Activated CD8-positive, alpha-beta memory T cell treated with anti-CD3 and anti-CD28 coated beads, Interleukin-2, amount 10 ng/mL, durations not matched to agents 7 days and 5 days (primary cell): Measurements from ENCODE around the gene ZC3HAV1L. TPM values are rescaled to one million over a fixed set of nuclear protein-coding genes. Genes with fewer than 3 reads are reported as not detected.
"Not testable (repeated sequence)": the region's sequence is repeated elsewhere in the genome, so short reads cannot be mapped to it uniquely, and the experiment has no call there.

Source experiments
- ATAC-seq: fragments of 150-1000 bp; cut with Tn5 transposase; one replicate; pipeline ENCODE4 v1.10.0; 2021; ENCODE audit warnings: moderate library complexity
- CTCF ChIA-PET: fragments of 350-600 bp; sonication (Branson Sonifier 250); formaldehyde crosslinking; loops from one replicate; lab custom pipeline; 2021; ENCODE audit warnings: antibody characterized with exemption; lab: Charles Lee
- DNase-seq: peaks from one replicate; pipeline ENCODE4 v3.0.0-alpha.2; 2020
- H3K27ac Mint-ChIP-seq: one replicate; pipeline ENCODE4 v1.8.0; 2021; ENCODE audit warnings: mild to moderate bottlenecking, mixed read lengths
- H3K27me3 Mint-ChIP-seq: one replicate; pipeline ENCODE4 v1.8.0; 2021; ENCODE audit warnings: mixed read lengths
- H3K36me3 Mint-ChIP-seq: one replicate; pipeline ENCODE4 v1.8.0; 2021; ENCODE audit warnings: mild to moderate bottlenecking, mixed read lengths
- H3K4me1 Mint-ChIP-seq: one replicate; pipeline ENCODE4 v1.8.0; 2021; ENCODE audit warnings: mixed read lengths
- H3K4me3 Mint-ChIP-seq: one replicate; pipeline ENCODE4 v1.8.0; 2021; ENCODE audit warnings: mild to moderate bottlenecking, moderate library complexity, mixed read lengths
- H3K9me3 Mint-ChIP-seq: one replicate; pipeline ENCODE4 v1.8.0; 2022; ENCODE audit warnings: low read depth, mixed read lengths
- total RNA-seq, 2 experiments: library from RNA; stranded (reverse); gene quantifications; one replicate each; pipeline ENCODE4 v1.2.3, GENCODE V29; 2021

ZC3HAV1L gene
- total RNA-seq, 2 experiments from 2014 or later = 15.7 to 17.9 TPM

DNA sequence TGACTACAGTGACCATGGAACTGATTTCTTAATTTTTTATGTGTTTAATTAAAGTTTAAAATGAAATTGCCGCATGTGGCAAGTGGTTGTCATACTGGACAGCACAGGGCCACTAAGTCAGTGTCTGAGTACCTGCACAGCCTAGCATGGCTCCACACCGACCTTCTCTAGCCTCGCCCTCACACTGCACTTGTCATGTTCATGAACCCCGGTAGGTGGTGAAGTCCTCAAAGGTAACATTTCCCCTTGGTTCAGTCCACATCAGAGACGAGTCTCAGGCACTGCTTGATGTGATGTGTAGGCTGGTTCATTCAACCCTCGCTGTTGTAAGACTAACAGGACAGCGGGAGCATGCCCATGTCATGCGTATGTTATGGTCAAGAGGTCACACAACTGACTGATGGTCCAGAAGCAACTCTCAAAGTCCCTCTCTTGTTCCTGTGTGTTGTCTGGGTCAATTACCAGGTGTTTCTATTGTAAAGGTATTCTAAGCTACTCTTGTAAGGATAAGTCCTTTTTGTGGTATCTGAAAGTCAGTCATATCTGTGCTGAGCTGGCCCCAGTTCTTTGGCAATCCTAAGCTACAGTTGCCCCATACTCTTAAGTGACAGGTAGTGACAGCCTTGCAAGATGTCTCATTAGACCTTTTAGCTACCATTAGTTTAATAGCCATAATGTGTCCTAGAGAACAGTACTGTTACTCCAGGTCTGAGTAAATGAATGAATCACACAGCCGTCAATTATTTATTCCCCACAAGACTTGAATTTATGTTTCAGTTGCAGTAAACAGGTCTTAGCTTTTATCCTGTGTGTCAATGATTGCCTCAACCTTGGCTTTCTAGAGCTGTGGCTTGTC is 32.9 kb upstream of the ZC3HAV1L start:
- no peaks in the 10 kb centered on the region for H3K9me3 Mint-ChIP-seq
- peaks cover 62% of the 10 kb centered on the region for H3K4me1 Mint-ChIP-seq
- peak overlapping the region; percentile 71 for H3K27ac Mint-ChIP-seq
- ATAC-seq = no peak
- CTCF ChIA-PET = interaction anchor here (1.0 to 2.7 kb wide), 4 partner anchors 19 to 51 kb away, joined by 3 to 9 read pairs (median 5); no protein-coding TSS in a partner anchor
- H3K4me3 Mint-ChIP-seq = no peak overlapping the region
- peaks cover 79% of the 10 kb centered on the region for H3K36me3 Mint-ChIP-seq
- H3K27me3 Mint-ChIP-seq = no peaks in the 10 kb centered on the region
- no peak for DNase-seq

DNA sequence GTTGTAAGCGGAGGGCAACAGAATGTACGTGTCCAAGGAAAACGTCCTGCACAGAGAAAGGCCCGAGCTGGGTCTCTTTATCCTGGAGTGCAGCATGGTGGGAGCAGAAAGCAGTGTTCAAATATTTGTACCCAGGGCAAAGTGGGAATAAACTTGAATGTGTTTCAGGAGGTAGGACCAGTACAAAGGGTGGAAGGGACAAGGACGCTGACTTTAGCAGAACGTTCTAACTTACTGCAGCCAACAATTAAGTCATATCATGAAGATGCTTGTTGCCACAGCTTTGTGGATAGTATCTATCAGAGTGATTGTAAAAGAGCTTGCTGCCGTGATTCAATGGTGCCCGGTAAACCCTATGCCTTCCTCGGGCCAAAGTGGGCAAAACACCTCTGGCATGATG is 30.5 kb upstream of the ZC3HAV1L start:
- peaks cover 78% of the 10 kb centered on the region for H3K36me3 Mint-ChIP-seq
- DNase-seq (no peak), ATAC-seq (no peak)
- H3K4me1 Mint-ChIP-seq = peaks cover 56% of the 10 kb centered on the region
- H3K9me3 Mint-ChIP-seq = no peaks in the 10 kb centered on the region
- peak overlapping the region; percentile 52 for H3K27ac Mint-ChIP-seq
- H3K4me3 Mint-ChIP-seq = no peak overlapping the region
- CTCF ChIA-PET = interaction anchor here (0.6 to 1.7 kb wide), 2 partner anchors 17 to 179 kb away, joined by 3 read pairs; no protein-coding TSS in a partner anchor
- H3K27me3 Mint-ChIP-seq = no peaks in the 10 kb centered on the region

- Mint-ChIP-seq H3K36me3 (peaks cover 85% of the 10 kb centered on the region), H3K4me3 (no peak overlapping the region), H3K4me1 (peaks cover 63% of the 10 kb centered on the region), H3K9me3 (no peaks in the 10 kb centered on the region), H3K27ac (peak overlapping the region; percentile 24), H3K27me3 (no peaks in the 10 kb centered on the region)
- DNase-seq (no peak), ATAC-seq (no peak)
- CTCF ChIA-PET = interaction anchor here (1.3 to 3.0 kb wide), 5 partner anchors 10 to 24 kb away, joined by 3 to 15 read pairs (median 4); no protein-coding TSS in a partner anchor
These were observed 29.5 kb upstream of the ZC3HAV1L start for GRCh38 chr7:139065323-139065722.

- Mint-ChIP-seq H3K27ac (peak overlapping the region; percentile 70), H3K9me3 (no peaks in the 10 kb centered on the region), H3K4me1 (peaks cover 61% of the 10 kb centered on the region), H3K36me3 (peaks cover 82% of the 10 kb centered on the region), H3K4me3 (no peak overlapping the region), H3K27me3 (no peaks in the 10 kb centered on the region)
- CTCF ChIA-PET = interaction anchor here (1.9 to 4.1 kb wide), 2 partner anchors 11 to 14 kb away, joined by 6 to 20 read pairs; no protein-coding TSS in a partner anchor
- no peak for DNase-seq
- ATAC-seq = no peak
These were observed 25.6 kb upstream of the ZC3HAV1L start for GRCh38 chr7:139061416-139061815.

- H3K36me3 Mint-ChIP-seq = peaks cover 81% of the 10 kb centered on the region
- ATAC-seq (no peak), DNase-seq (no peak)
These were observed 24.9 kb upstream of the ZC3HAV1L start for GRCh38 chr7:139060695-139061237.

GRCh38 chr7:139059905-139060304 is 24.1 kb upstream of the ZC3HAV1L start:
- DNase-seq = no peak
- no peaks in the 10 kb centered on the region for H3K27me3 Mint-ChIP-seq
- CTCF ChIA-PET = interaction anchor here (1.0 to 4.1 kb wide), 8 partner anchors 10 to 43 kb away, joined by 3 to 20 read pairs (median 3); no protein-coding TSS in a partner anchor
- H3K9me3 Mint-ChIP-seq = no peaks in the 10 kb centered on the region
- ATAC-seq = no peak
- H3K27ac Mint-ChIP-seq = peak overlapping the region; percentile 70
- no peak overlapping the region for H3K4me3 Mint-ChIP-seq
- H3K4me1 Mint-ChIP-seq = peaks cover 54% of the 10 kb centered on the region
- peaks cover 77% of the 10 kb centered on the region for H3K36me3 Mint-ChIP-seq

More at GRCh38 chr7:139060695-139061237, 24.9 kb upstream of the ZC3HAV1L start:
- no peaks in the 10 kb centered on the region for H3K9me3 Mint-ChIP-seq
- H3K4me1 Mint-ChIP-seq = peaks cover 59% of the 10 kb centered on the region
- H3K4me3 Mint-ChIP-seq = no peak overlapping the region
- H3K27me3 Mint-ChIP-seq = no peaks in the 10 kb centered on the region
- H3K27ac Mint-ChIP-seq = peak overlapping the region; percentile 70
- CTCF ChIA-PET = interaction anchor here (1.0 to 4.1 kb wide), 4 partner anchors 14 to 37 kb away, joined by 3 to 20 read pairs (median 3); no protein-coding TSS in a partner anchor

GRCh38 chr7:139058943-139059342 is 23.1 kb upstream of the ZC3HAV1L start:
- ATAC-seq (no peak), DNase-seq (no peak)
- peaks cover 76% of the 10 kb centered on the region for H3K36me3 Mint-ChIP-seq
- H3K4me3 Mint-ChIP-seq = no peak overlapping the region
- peak overlapping the region; percentile 22 for H3K27ac Mint-ChIP-seq
- peaks cover 53% of the 10 kb centered on the region for H3K4me1 Mint-ChIP-seq
- no peaks in the 10 kb centered on the region for H3K9me3 Mint-ChIP-seq
- no peaks in the 10 kb centered on the region for H3K27me3 Mint-ChIP-seq
- CTCF ChIA-PET = interaction anchor here (0.6 to 1.6 kb wide), 5 partner anchors 11 to 42 kb away, joined by 3 to 6 read pairs (median 4); no protein-coding TSS in a partner anchor

GRCh38 chr7:139055674-139056073 is 19.8 kb upstream of the ZC3HAV1L start:
- CTCF ChIA-PET = interaction anchor here (1.0 kb wide), 2 partner anchors 20 to 169 kb away, joined by 3 to 8 read pairs; no protein-coding TSS in a partner anchor

GRCh38 chr7:139054656-139055055 is 18.8 kb upstream of the ZC3HAV1L start:
- H3K27me3 Mint-ChIP-seq, H3K9me3 Mint-ChIP-seq, H3K4me3 Mint-ChIP-seq, CTCF ChIA-PET, DNase-seq, ATAC-seq, H3K27ac Mint-ChIP-seq: not testable (repeated sequence)
- peaks cover 68% of the 10 kb centered on the region for H3K36me3 Mint-ChIP-seq
- H3K4me1 Mint-ChIP-seq = peaks cover 48% of the 10 kb centered on the region

More at GRCh38 chr7:139055674-139056073, 19.8 kb upstream of the ZC3HAV1L start:
- ATAC-seq = no peak
- Mint-ChIP-seq H3K36me3 (peaks cover 72% of the 10 kb centered on the region), H3K27ac (peak overlapping the region; percentile 54), H3K27me3 (no peaks in the 10 kb centered on the region), H3K9me3 (no peaks in the 10 kb centered on the region), H3K4me1 (peaks cover 47% of the 10 kb centered on the region), H3K4me3 (no peak overlapping the region)
- no peak for DNase-seq

DNA sequence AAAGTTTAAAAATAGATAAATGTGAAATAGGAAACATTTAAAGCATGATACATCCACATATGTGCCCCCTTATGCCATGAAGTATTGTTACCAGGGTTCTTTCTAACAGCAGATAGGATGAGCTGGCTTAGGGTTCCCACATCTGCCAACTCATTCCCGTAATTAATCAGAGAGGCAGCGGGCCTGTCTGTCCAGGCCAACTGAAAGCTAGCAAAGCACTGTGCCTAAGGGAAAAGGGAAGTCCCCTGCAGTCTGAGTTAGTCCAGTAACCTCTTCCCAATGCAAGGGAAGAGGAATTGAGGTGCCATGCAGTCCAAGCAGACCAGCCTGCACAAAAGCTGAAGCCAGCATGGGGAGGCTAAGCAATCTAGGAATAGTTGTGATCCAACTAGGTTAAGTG is 18.3 kb upstream of the ZC3HAV1L start:
- Mint-ChIP-seq H3K4me3 (no peak overlapping the region), H3K4me1 (peaks cover 53% of the 10 kb centered on the region), H3K36me3 (peaks cover 72% of the 10 kb centered on the region), H3K9me3 (no peaks in the 10 kb centered on the region), H3K27ac (no peak overlapping the region), H3K27me3 (no peaks in the 10 kb centered on the region)
- CTCF ChIA-PET = interaction anchor here (0.7 to 0.8 kb wide), 2 partner anchors 21 to 195 kb away, joined by 3 read pairs; no protein-coding TSS in a partner anchor
- no peak for ATAC-seq
- DNase-seq = no peak

- Mint-ChIP-seq H3K4me1 (peaks cover 60% of the 10 kb centered on the region), H3K27me3 (no peaks in the 10 kb centered on the region), H3K9me3 (no peaks in the 10 kb centered on the region), H3K27ac (peak overlapping the region; percentile 36), H3K36me3 (peaks cover 75% of the 10 kb centered on the region), H3K4me3 (no peak overlapping the region)
- ATAC-seq = no peak
- CTCF ChIA-PET = interaction anchor here (1.1 to 4.3 kb wide), 5 partner anchors 12 to 34 kb away, joined by 3 to 22 read pairs (median 8); no protein-coding TSS in a partner anchor
- no peak for DNase-seq
These were observed 15.8 kb upstream of the ZC3HAV1L start for GRCh38 chr7:139051655-139052054.

DNA sequence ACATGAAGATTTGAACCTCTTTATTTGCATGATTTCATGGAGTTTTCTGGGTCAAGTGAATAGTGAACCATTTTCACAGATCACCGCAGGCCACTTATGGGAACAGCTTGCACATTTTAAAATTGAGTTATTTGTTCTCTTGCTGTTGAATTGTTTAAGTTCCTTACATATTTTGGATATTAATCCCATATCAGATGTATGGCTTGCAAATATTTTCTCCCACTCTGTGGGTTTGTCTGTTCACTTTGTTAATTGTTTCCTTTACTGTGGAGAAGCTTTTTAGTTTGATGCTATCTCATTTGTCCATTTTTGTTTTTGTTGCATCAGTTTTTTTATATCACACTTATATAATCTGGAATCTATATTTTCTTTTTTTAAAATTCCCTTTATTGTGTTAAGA is 14.1 kb upstream of the ZC3HAV1L start:
- Mint-ChIP-seq H3K9me3 (no peaks in the 10 kb centered on the region), H3K4me3 (no peak overlapping the region), H3K27me3 (no peaks in the 10 kb centered on the region), H3K27ac (peak overlapping the region; percentile 50), H3K4me1 (peaks cover 74% of the 10 kb centered on the region), H3K36me3 (peaks cover 80% of the 10 kb centered on the region)
- CTCF ChIA-PET = interaction anchor here (1.5 to 4.3 kb wide), 5 partner anchors 25 to 163 kb away, joined by 3 to 22 read pairs (median 8); no protein-coding TSS in a partner anchor
- ATAC-seq (no peak), DNase-seq (no peak)

GRCh38 chr7:139049111-139049510 is 13.3 kb upstream of the ZC3HAV1L start:
- no peak for ATAC-seq
- Mint-ChIP-seq H3K27ac (peak overlapping the region; percentile 50), H3K27me3 (no peaks in the 10 kb centered on the region), H3K4me3 (no peak overlapping the region), H3K36me3 (peaks cover 79% of the 10 kb centered on the region), H3K9me3 (no peaks in the 10 kb centered on the region), H3K4me1 (peaks cover 76% of the 10 kb centered on the region)
- CTCF ChIA-PET = interaction anchor here (0.7 to 4.3 kb wide), 6 partner anchors 9 to 163 kb away, joined by 3 to 22 read pairs (median 6); no protein-coding TSS in a partner anchor
- no peak for DNase-seq
